Measurements from ENCODE around the gene STPG3.

DNA sequence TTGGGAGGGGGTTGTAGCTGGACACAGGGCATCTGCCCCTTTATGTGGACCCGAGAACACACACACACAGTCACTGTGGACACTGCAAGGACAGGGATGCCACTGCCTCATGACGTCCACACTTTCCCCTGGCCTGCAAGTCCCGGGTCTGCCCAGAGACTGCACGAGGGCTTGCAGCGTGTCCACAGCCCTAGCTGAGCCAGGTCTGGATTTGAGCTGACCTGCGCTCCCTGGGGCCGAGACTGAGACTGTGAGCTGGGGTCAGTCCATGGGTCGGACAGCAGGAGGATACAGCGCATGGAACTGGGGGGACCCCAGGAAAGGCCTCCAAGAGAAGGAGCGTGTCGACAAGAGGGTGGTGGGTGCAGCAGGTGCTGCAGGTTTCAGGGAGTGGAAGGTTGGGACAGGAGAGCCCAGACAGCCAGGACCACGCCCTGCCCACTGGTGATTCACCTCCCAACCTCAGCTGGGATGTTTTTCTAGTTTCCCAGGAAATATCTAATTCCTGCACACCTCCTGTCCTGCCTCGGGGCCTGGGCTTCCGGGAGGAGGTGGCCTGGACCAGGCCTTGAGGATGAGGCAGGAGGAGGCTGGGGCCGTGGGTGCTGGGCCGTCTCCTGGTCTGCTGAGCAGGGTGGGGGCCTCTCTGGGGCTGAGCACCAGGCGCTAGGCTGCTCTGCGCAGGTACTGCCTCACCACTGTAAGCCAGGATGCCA lies 24.6 kb upstream of the STPG3 start:
- no peak for TF ChIP-seq CTCF (IDR thresholded peaks at IDR 0.05; ENCODE audit: insufficient read depth, low read length)
- TF ChIP-seq POLR2AphosphoS5 (IDR thresholded peaks at IDR 0.05; ENCODE audit: low read depth): no peak
- TF ChIP-seq, protein P1, sequence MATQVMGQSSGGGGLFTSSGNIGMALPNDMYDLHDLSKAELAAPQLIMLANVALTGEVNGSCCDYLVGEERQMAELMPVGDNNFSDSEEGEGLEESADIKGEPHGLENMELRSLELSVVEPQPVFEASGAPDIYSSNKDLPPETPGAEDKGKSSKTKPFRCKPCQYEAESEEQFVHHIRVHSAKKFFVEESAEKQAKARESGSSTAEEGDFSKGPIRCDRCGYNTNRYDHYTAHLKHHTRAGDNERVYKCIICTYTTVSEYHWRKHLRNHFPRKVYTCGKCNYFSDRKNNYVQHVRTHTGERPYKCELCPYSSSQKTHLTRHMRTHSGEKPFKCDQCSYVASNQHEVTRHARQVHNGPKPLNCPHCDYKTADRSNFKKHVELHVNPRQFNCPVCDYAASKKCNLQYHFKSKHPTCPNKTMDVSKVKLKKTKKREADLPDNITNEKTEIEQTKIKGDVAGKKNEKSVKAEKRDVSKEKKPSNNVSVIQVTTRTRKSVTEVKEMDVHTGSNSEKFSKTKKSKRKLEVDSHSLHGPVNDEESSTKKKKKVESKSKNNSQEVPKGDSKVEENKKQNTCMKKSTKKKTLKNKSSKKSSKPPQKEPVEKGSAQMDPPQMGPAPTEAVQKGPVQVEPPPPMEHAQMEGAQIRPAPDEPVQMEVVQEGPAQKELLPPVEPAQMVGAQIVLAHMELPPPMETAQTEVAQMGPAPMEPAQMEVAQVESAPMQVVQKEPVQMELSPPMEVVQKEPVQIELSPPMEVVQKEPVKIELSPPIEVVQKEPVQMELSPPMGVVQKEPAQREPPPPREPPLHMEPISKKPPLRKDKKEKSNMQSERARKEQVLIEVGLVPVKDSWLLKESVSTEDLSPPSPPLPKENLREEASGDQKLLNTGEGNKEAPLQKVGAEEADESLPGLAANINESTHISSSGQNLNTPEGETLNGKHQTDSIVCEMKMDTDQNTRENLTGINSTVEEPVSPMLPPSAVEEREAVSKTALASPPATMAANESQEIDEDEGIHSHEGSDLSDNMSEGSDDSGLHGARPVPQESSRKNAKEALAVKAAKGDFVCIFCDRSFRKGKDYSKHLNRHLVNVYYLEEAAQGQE (IDR thresholded peaks at IDR 0.05; ENCODE audit: insufficient replicate concordance, low read depth): no peak
